Measurements from ENCODE around the gene RASA2.
"Not testable (repeated sequence)": the region's sequence is repeated elsewhere in the genome, so short reads cannot be mapped to it uniquely, and the experiment has no call there.

Gene RASA2

GRCh38 chr3:141608438-141608837 lies 121.6 kb downstream of the RASA2 start:
- DNase-seq = no peak
- in situ Hi-C loops (cut with MboI; ENCODE audit: low pct_unique_long_range_greater_than_20kb, low sequenced_read_pairs) = no loop called here

DNA sequence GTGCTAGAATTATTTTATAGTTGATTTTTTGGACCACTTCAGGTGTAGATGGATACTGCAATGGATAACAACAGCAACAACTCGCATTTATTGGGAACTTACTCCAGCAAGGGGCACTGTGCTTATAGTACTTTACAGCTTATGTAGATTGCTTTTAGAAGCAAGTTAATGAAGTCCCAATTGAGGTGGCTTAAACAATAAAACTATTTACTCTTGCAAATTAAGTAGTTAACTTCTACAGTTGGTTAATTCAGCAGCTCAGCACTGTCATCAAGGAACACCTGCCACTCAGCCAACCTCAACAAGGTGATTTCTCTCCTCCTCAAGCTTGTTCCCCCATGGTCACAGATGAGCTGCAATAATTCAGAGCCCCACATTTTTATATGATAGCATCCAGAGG lies 124.1 kb downstream of the RASA2 start:
- no peak for DNase-seq
- in situ Hi-C loops (cut with MboI; ENCODE audit: low pct_unique_long_range_greater_than_20kb, low sequenced_read_pairs) = no loop called here

DNA sequence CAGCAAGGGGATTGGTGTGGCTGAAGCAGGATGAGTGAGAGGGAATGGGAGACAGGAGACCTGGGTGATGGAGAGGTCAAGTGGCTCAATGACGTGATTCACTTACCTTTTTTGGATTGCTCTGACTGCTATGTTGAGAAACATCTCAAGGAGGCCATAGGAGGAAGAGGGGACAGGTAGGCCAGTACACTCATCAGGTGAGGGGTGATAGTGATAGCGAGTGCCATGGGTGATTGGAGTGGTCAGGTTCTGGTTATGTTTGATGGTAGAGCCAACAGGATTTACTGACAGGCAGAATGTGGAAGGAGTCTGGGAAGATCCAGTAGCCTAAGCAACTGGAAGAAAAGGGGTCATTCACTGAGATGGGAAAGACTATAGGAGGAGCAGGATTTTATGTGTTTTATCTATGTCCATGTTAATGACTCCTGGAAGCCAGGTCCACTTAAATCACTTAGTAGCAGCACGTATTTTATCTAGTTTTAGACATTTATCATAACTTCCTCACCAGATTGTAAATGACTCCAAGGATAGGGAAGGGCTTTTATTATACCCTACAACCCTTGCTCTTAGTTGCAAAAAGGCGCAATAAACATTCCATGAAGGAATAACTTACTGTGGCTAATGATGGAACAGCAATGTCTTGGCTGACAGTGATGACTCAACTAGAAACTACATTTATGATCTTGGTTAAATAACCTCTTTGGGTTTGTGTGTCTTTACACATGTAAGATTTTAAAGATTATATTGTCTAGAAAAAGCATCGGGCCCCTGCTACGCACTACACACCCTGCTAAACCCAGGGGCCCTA lies 131.5 kb downstream of the RASA2 start:
- in situ Hi-C loops (cut with MboI; ENCODE audit: low pct_unique_long_range_greater_than_20kb, low sequenced_read_pairs) = no loop called here

GRCh38 chr3:141618938-141619337 lies 132.1 kb downstream of the RASA2 start:
- in situ Hi-C loops (cut with MboI; ENCODE audit: low pct_unique_long_range_greater_than_20kb, low sequenced_read_pairs) = no loop called here
- DNase-seq = no peak

More for the DNA sequence above, 131.5 kb downstream of the RASA2 start:
- DNase-seq = no peak

- no peak for DNase-seq
- in situ Hi-C loops (cut with MboI; ENCODE audit: low pct_unique_long_range_greater_than_20kb, low sequenced_read_pairs) = no loop called here
Observed at GRCh38 chr3:141619450-141619849, 132.6 kb downstream of the RASA2 start.

GRCh38 chr3:141623691-141624090 lies 136.9 kb downstream of the RASA2 start:
- in situ Hi-C loops (cut with MboI; ENCODE audit: low pct_unique_long_range_greater_than_20kb, low sequenced_read_pairs) = no loop called here
- DNase-seq = no peak

GRCh38 chr3:141625506-141625905 lies 138.7 kb downstream of the RASA2 start:
- no peak for DNase-seq
- in situ Hi-C loops (cut with MboI; ENCODE audit: low pct_unique_long_range_greater_than_20kb, low sequenced_read_pairs) = no loop called here

DNA sequence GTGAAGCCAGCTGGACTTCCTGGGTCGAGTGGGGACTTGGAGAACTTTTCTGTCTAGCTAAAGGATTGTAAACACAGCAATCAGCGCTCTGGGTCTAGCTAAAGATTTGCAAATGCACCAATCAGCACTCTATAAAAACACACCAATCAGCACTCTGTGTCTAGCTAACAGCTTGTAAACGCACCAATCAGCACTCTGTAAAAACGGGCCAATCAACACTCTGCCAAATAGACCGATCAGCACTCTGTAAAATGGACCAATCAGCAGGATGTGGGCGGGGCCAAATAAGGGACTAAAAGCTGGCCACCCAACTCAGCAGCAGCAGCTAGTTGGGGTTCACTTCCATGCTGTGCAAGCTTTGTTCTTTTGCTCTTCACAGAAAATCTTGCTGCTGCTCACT lies 141.5 kb downstream of the RASA2 start:
- in situ Hi-C loops (cut with MboI; ENCODE audit: low pct_unique_long_range_greater_than_20kb, low sequenced_read_pairs); DNase-seq: not testable (repeated sequence)

- DNase-seq; in situ Hi-C loops (cut with MboI; ENCODE audit: low pct_unique_long_range_greater_than_20kb, low sequenced_read_pairs): not testable (repeated sequence)
Observed at GRCh38 chr3:141628868-141629441, 142.1 kb downstream of the RASA2 start.

DNA sequence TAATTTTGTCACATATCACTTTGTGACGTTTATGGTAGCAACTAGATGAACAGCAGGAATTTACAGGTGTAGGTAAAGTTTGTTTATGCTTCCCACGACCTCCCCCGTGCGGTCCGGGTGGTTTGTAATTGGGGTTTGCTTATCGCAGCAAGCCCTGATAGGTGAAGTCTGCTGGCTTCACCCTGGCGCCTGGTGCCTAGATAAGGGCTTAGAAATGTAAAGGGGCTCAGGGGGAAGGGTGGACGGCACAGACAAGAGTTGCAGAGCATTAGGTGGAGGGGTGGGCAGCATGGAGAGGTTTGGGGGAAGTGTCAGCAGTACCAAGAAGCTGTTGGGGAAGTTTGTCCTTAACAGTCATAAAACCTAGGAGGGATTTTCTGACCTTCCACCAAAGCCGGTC lies 143.1 kb downstream of the RASA2 start:
- in situ Hi-C loops (cut with MboI; ENCODE audit: low pct_unique_long_range_greater_than_20kb, low sequenced_read_pairs) = no loop called here
- no peak for DNase-seq

DNA sequence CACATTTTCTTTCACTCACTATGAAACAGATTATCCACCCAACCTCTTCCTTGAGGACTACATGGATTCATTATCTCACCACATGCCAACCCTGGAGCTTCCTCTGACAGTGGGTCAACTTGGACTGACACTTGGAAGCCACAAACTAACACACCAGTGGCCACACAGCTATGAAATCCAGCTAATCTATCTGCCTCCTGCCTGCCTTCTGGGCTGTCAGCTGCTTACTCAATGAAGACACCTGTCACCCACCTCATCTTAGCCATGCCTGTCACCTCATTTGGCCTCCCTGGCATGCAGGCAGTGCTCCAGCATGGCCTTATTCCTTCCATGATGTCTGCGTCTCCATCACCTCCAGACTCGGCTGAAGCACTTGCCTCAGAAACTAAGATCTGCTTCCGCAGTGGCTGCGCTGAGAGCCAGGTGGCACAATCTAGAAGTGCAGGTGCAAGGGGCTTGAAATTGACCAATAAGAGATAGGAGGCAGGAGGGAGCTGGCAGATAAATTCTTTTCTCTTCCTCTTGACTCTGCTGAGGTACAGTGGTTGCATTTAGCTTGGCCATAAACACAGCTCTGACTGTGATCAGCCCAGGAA lies 146.1 kb downstream of the RASA2 start:
- DNase-seq = no peak

GRCh38 chr3:141642215-141642614 lies 155.4 kb downstream of the RASA2 start:
- in situ Hi-C loops (cut with MboI; ENCODE audit: low pct_unique_long_range_greater_than_20kb, low sequenced_read_pairs) = no loop called here

More for the DNA sequence above, 146.1 kb downstream of the RASA2 start:
- in situ Hi-C loops (cut with MboI; ENCODE audit: low pct_unique_long_range_greater_than_20kb, low sequenced_read_pairs) = no loop called here

GRCh38 chr3:141643391-141643790 lies 156.6 kb downstream of the RASA2 start:
- DNase-seq = no peak
- in situ Hi-C loops (cut with MboI; ENCODE audit: low pct_unique_long_range_greater_than_20kb, low sequenced_read_pairs) = no loop called here

More at GRCh38 chr3:141642215-141642614, 155.4 kb downstream of the RASA2 start:
- peak; percentile 17 for DNase-seq

DNA sequence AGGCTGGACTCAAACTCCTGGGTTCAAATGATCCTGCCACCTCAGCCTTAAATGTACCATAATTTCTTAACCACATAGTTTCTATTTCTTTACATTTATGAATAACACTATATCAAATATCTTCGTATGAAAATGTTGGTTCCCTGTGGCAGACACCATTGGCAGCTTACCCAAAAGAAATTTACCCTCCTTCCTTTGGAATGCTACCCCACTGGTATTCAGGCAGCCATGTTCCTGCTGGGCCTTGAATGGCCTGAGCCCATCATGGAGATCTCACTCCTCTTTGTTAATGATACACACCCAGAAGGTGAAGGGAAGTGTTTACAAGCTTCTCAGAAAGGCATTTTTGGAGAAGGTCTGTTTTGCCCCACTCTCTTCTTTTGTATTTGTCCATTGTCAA lies 157.0 kb downstream of the RASA2 start:
- DNase-seq = no peak
- in situ Hi-C loops (cut with MboI; ENCODE audit: low pct_unique_long_range_greater_than_20kb, low sequenced_read_pairs) = no loop called here

GRCh38 chr3:141644931-141645330 lies 158.1 kb downstream of the RASA2 start:
- DNase-seq = peak; percentile 67
- in situ Hi-C loops (cut with MboI; ENCODE audit: low pct_unique_long_range_greater_than_20kb, low sequenced_read_pairs) = no loop called here

GRCh38 chr3:141646760-141647561 lies 160.1 kb downstream of the RASA2 start:
- in situ Hi-C loops (cut with MboI; ENCODE audit: low pct_unique_long_range_greater_than_20kb, low sequenced_read_pairs) = no loop called here
- peak; percentile 90 for DNase-seq

- DNase-seq = no peak
- in situ Hi-C loops (cut with MboI; ENCODE audit: low pct_unique_long_range_greater_than_20kb, low sequenced_read_pairs) = no loop called here
Observed at GRCh38 chr3:141647562-141647915, 160.7 kb downstream of the RASA2 start.

- no peak for DNase-seq
- in situ Hi-C loops (cut with MboI; ENCODE audit: low pct_unique_long_range_greater_than_20kb, low sequenced_read_pairs) = no loop called here
Observed at GRCh38 chr3:141648055-141648910, 161.5 kb downstream of the RASA2 start.

- in situ Hi-C loops (cut with MboI; ENCODE audit: low pct_unique_long_range_greater_than_20kb, low sequenced_read_pairs) = no loop called here
- no peak for DNase-seq
Observed at GRCh38 chr3:141649871-141650270, 163.0 kb downstream of the RASA2 start.

Measured in KBM-7 (cell line).